Thoracic aorta (tissue), 2 donors: Measurements from ENCODE around the gene ZMAT5. TPM values are rescaled to one million over a fixed set of nuclear protein-coding genes. Genes with fewer than 3 reads are reported as not detected.
A peak's percentile ranks its signal among the peaks of the same experiment; 100 is the strongest.

ENCODE experiments used
- ATAC-seq: fragments of 150-250 bp; one replicate; pipeline ENCODE4 v1.8.0; 2017; ENCODE audit warnings: low read depth; ENCODE audit not compliant: insufficient number of reproducible peaks, low FRiP score
- DNase-seq: peaks from one replicate; pipeline ENCODE4 v3.0.0-alpha.2; 2020; ENCODE audit warnings: low spot score
- H3K27ac ChIP-seq, 2 donors: fragments of 200-600 bp; sonication (generic); 1 replicate in 1 of 2; 2 replicates in 1 of 2; pipeline ENCODE4 v1.5.1; 2016; ENCODE audit warnings: mild to moderate bottlenecking in 2 of 2, moderate library complexity in 2 of 2
- H3K27me3 ChIP-seq: fragments of 200-600 bp; sonication (generic); replicated peaks from 2 replicates; pipeline ENCODE4 v1.6.0; 2016; ENCODE audit warnings: mild to moderate bottlenecking; ENCODE audit not compliant: insufficient read depth
- H3K36me3 ChIP-seq: fragments of 200-600 bp; sonication (generic); one replicate; pipeline ENCODE4 v1.5.1; 2016
- H3K4me1 ChIP-seq, 2 donors: fragments of 200-600 bp; sonication (generic); 1 replicate in 1 of 2; 2 replicates in 1 of 2; pipeline versions ENCODE4 v1.5.1 to v1.6.0; 2016; ENCODE audit warnings: low read depth in 2 of 2, mild to moderate bottlenecking in 1 of 2; ENCODE audit not compliant: control insufficient read depth in 1 of 2
- H3K4me3 ChIP-seq: fragments of 200-600 bp; sonication (generic); 2 replicates; pipeline ENCODE4 v1.5.1; 2016; ENCODE audit warnings: mild to moderate bottlenecking
- H3K9me3 ChIP-seq: fragments of 200-600 bp; sonication (generic); 2 replicates; pipeline ENCODE4 v1.5.1; 2016
- CTCF ChIP-seq: fragments of 200-600 bp; sonication (generic); IDR thresholded peaks from one replicate; pipeline ENCODE4 v1.5.1; 2019; ENCODE audit warnings: antibody characterized with exemption
- total RNA-seq, 2 donors: library from RNA; depleted of rRNA; stranded (reverse); fragments of >200 nt; gene quantifications; one replicate each; pipeline versions ENCODE4 v1.1.0 to v1.2.3, GENCODE V29; 2016

Gene ZMAT5
- total RNA-seq, 2 donors from 2014 or later, result 11.0 to 26.8 TPM

DNA sequence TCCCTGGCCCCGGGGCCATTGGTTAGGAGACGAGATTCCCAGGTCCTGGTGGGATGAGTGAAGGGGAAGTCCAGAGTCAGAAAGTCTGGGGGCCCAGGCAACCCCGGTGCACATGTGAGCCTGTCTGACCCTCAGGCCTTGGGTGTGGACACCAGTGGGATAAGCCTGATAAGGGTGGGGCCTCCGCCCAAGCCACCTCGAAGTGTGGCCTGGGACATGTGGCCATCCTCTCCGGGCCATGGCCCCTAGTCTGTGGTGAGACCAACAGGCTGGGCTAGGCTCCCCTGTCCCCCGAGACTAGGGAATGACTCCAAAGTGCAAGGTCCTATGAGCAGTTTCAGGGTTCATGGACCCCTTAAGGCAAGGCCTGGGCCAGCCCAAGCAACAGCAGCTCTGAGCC lies 40.7 kb downstream of the ZMAT5 start:
- no peak for DNase-seq
- Histone ChIP-seq H3K4me1 (no peaks in the 10 kb centered on the region), H3K9me3 (no peaks in the 10 kb centered on the region), H3K4me3 (no peak overlapping the region), H3K27ac (no peak overlapping the region), H3K27me3 (peaks cover 3% of the 10 kb centered on the region), H3K36me3 (peaks cover 4% of the 10 kb centered on the region)
- TF ChIP-seq CTCF, result no peak
- peak; percentile 40 for ATAC-seq

- no peak for TF ChIP-seq CTCF
- Histone ChIP-seq H3K4me3 (no peak overlapping the region), H3K4me1 (peaks cover 0 to 8% of the 10 kb centered on the region in 2 donors), H3K36me3 (no peaks in the 10 kb centered on the region), H3K27me3 (peaks cover 8% of the 10 kb centered on the region), H3K27ac (no peak overlapping the region), H3K9me3 (no peaks in the 10 kb centered on the region)
- ATAC-seq (no peak), DNase-seq (no peak)
Measured at GRCh38 chr22:29724843-29725242, 42.0 kb downstream of the ZMAT5 start.

GRCh38 chr22:29723766-29724165 lies 43.0 kb downstream of the ZMAT5 start:
- Histone ChIP-seq H3K4me3 (no peak overlapping the region), H3K4me1 (peaks cover 0 to 8% of the 10 kb centered on the region in 2 donors), H3K36me3 (no peaks in the 10 kb centered on the region), H3K27me3 (peaks cover 8% of the 10 kb centered on the region), H3K9me3 (no peaks in the 10 kb centered on the region), H3K27ac (no peak overlapping the region)
- ATAC-seq (no peak), DNase-seq (no peak)
- no peak for TF ChIP-seq CTCF

DNA sequence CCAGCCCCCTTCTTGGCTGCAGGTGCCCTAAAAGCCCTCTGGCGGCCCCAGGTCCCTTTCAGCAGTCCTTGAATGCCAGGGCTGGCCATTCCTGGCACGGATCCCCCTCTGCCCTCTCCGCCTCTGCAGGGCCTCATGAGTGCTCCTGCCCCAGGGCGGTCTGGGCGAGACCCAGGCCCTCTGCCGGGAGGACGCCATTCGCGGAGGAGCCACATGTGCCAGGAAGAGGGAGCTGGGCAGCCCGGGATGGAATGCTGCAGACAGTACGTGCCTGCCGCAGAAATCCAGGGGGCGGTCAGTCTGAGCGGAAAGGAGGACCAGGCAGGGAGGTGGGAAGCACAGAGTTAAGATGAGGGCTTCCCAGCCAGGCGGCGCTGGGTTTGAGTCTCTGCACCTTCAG lies 44.2 kb downstream of the ZMAT5 start:
- H3K27me3 ChIP-seq, result peaks cover 8% of the 10 kb centered on the region

GRCh38 chr22:29722151-29722550 lies 44.7 kb downstream of the ZMAT5 start:
- Histone ChIP-seq H3K36me3 (no peaks in the 10 kb centered on the region), H3K27ac (no peak overlapping the region)

More for the DNA sequence above, 44.2 kb downstream of the ZMAT5 start:
- Histone ChIP-seq H3K4me1 (peaks cover 0 to 8% of the 10 kb centered on the region in 2 donors), H3K4me3 (no peak overlapping the region), H3K27ac (no peak overlapping the region), H3K36me3 (no peaks in the 10 kb centered on the region), H3K9me3 (no peaks in the 10 kb centered on the region)
- no peak for ATAC-seq
- TF ChIP-seq CTCF, result no peak
- DNase-seq, result no peak

More at GRCh38 chr22:29722151-29722550, 44.7 kb downstream of the ZMAT5 start:
- ATAC-seq, result no peak
- Histone ChIP-seq H3K27me3 (peaks cover 8% of the 10 kb centered on the region), H3K4me1 (peaks cover 0 to 8% of the 10 kb centered on the region in 2 donors), H3K9me3 (no peaks in the 10 kb centered on the region), H3K4me3 (no peak overlapping the region)
- TF ChIP-seq CTCF, result no peak
- DNase-seq, result no peak
